ENCODE data around the gene POC1B.

GRCh38 chr12:89470741-89471509 lies 54.9 kb downstream of the POC1B start:
- TF ChIP-seq CTCF (conservative IDR thresholded peaks at IDR 0.05), result peak; percentile 80
- no peak for TF ChIP-seq ZFX (IDR thresholded peaks at IDR 0.05)
